Left kidney (tissue), 2 donors: ENCODE measurements around the gene CANX. TPM values are rescaled to one million over a fixed set of nuclear protein-coding genes. Genes with fewer than 3 reads are reported as not detected.

Experiments
- DNase-seq: peaks from one replicate; pipeline ENCODE4 v3.0.0-alpha.2; 2013
- polyA plus RNA-seq: library from polyadenylated mRNA; unstranded; fragments of 120-200 nt; gene quantifications from one replicate; pipeline ENCODE4 v1.2.1, GENCODE V29; 2013; ENCODE audit not compliant: insufficient read length

The CANX gene
- polyA plus RNA-seq, 1 donor, result 563 TPM

DNA sequence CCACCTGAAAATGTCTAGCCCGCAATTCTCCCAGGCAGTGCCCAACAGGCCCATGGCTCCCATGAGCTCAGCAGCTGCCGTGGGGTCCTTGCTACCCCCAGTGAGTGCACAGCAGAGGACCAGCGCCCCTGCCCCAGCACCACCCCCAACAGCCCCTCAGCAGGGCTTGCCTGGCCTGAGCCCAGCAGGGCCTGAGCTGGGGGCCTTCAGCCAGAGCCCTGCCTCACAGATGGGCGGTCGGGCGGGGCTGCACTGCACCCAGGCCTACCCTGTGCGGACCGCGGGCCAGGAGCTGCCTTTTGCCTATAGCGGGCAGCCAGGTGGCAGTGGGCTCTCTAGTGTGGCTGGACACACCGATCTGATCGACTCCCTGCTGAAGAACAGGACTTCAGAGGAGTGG lies 75.7 kb downstream of the CANX start:
- DNase-seq, result no peak

DNA sequence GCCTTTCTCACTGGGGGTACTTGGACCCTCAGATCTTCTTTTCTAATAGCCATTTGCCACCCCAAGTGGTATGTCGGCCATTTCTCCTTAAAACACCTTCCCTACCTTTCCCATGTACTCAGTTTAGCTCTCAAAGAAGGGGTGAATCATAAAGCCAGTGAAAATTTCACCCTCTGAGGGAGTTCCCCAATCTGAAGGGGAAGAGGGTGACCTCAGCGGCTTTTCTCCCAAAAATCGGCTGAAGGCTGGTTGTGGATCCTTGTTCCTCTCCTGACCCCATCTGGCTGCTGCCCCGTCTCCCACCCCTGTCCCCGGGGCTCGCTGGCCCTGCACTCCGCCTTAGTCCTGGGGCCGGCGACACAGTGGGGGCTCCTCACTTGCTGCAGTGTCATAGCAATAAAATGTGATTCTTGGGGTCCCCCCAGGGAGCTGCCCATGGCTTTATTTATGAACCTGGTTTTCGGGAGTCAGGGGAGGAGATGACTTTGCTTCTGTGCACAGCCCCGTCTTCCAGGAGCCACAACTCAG lies 77.7 kb downstream of the CANX start:
- no peak for DNase-seq

DNA sequence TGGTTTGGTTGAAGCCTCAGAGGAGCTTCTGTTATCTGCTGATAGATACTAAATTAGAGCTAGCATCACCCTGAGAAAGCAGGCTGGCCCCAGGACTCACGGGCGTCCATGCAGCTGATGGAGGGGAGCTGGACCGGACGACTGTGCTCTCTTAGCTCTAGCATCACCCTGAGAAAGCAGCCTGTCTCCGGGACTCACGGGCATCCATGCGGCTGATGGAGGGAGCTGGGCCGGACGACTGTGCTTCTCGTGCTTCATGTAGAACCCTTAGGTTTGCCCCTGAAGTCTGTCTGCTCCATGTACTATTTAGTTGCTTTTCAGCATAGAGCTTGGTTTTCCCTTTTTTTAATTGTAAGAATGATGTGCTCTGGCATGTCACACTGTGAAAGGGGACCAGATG lies 78.7 kb downstream of the CANX start:
- DNase-seq, result no peak

DNA sequence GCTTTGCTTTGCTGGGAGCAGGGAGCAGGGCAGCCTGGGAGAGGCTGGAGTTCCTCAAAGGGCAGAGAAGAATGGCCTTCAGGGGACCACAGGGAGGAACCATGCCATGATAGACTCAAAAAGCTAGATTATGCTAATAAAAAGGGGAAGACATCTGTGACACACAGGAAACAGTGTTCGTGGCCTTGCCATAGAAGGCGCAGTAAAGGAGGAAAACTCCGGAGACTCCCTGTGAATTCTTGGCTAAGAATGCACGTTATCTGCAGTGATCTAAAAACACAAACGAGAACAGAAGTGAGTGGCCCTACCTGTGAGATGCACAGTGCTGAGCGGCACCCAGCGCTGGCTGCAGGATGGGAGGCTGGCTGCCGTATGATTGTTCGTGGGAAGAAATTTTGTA lies 79.1 kb downstream of the CANX start:
- no peak for DNase-seq

DNA sequence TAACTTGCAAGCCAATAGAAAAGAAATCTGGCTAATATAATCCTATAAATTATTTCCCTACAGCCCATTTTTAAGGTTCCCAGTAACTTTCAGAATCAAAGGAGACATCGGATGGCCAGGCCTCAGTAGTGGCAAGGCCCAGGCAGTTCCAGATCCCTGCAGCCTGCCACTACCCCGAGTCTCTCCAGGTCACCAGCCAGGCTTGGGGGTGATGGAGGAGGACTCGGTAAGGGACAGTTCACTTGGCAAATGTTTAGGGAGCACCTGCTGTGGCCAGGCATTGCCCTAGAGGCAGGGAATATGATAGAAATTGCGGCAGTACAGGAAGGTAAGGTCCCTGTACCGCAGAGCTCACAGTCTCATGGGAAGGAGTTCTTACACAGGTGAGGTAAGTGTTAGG lies 79.8 kb downstream of the CANX start:
- no peak for DNase-seq

DNA sequence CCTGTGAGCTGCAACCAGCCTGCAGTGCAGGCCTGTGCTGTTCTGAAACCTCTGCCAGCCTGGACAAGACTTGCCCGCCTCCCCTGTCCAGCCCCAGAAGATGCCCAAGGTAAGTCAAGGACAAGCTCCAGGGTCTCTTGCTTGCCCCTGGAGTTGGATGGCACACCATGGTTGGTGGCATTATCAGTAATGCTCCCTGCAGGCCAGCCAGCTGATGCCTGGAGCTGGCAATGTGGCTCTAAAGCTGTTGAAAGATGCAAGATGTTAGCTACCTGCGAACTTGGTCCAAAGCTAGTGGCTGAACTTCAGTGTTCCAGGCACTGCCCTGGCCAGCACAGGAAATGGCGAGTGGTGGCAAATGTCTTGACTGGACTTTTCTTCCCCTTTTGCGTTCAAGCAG lies 81.1 kb downstream of the CANX start:
- no peak for DNase-seq

DNA sequence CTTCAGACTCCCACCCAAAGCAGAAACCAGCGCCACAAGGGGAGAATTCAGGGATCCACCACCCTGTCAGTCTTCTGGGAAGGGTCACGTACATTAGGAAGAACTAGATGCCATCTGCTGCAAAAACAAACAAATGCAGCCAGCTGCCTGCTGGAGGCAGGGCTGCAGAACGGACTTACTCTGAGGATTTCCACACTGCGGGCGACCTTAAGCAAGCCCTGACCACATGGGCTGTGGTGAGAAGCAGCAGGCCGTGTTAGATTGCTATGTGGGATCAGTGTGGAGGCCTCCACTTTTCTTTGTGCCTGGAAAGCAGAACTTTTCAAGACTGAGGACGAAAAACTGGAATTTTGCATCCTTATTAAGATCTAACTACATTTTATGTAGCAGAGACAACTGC lies 81.6 kb downstream of the CANX start:
- no peak for DNase-seq

Other genes starting within 250 kb of the CANX start
- gene RUFY1, start 148.4 kb upstream of the CANX start, polyA plus RNA-seq, result 99.4 TPM
- 1,916 TPM for gene HNRNPH1, start 75.3 kb upstream of the CANX start, polyA plus RNA-seq
- 0.30 TPM for gene CBY3, start 17.9 kb upstream of the CANX start, polyA plus RNA-seq
- gene MAML1, start 33.9 kb downstream of the CANX start, polyA plus RNA-seq, result 43.7 TPM
- 1.7 TPM for gene LTC4S, start 95.0 kb downstream of the CANX start, polyA plus RNA-seq
- gene MGAT4B, start 107.9 kb downstream of the CANX start, polyA plus RNA-seq, result 159 TPM
- 82.5 TPM for gene SQSTM1, start 121.9 kb downstream of the CANX start, polyA plus RNA-seq
- gene MRNIP, start 159.8 kb downstream of the CANX start, polyA plus RNA-seq, result 50.5 TPM
- gene TBC1D9B, start 208.9 kb downstream of the CANX start, polyA plus RNA-seq, result 108 TPM